OCI-LY7 (cell line): ENCODE data around the gene NOL9. TPM values are rescaled to one million over a fixed set of nuclear protein-coding genes. Genes with fewer than 3 reads are reported as not detected.

Experiments
- BruUV-seq: library from RNA; stranded (reverse); fragments of 400-500 nt; replicated peaks from 2 replicates; lab custom pipeline; 2021; lab: Mats Ljungman, UMichigan
- CTCF ChIA-PET: fragments of 300-600 bp; sonication (Branson Sonifier 250); formaldehyde crosslinking; loops from one replicate; lab custom pipeline; 2022; ENCODE audit warnings: antibody characterized with exemption; ENCODE audit not compliant: unreplicated experiment; lab: Charles Lee
- POLR2A ChIA-PET: fragments of 300-600 bp; sonication (Branson Sonifier 250); formaldehyde crosslinking; loops from one replicate; lab custom pipeline; 2022; ENCODE audit warnings: antibody characterized with exemption; lab: Charles Lee
- DNase-seq: peaks from one replicate; pipeline ENCODE4 v3.0.0-alpha.2; 2015; ENCODE audit warnings: low spot score
- H2AFZ ChIP-seq: fragments of 200-600 bp; sonication (generic), shearing (Covaris generic); 2 replicates; pipeline ENCODE4 v1.6.1; 2014; ENCODE audit warnings: mild to moderate bottlenecking, antibody characterized with exemption, low read length, moderate library complexity
- H3K27ac ChIP-seq: fragments of 200-600 bp; sonication (generic); 2 replicates; pipeline ENCODE4 v1.5.1; 2014; ENCODE audit warnings: mixed run types, low read depth, mild to moderate bottlenecking, moderate library complexity, low read length, inconsistent platforms; ENCODE audit not compliant: poor library complexity, severe bottlenecking
- H3K36me3 ChIP-seq: fragments of 200-600 bp; sonication (generic); 2 replicates; pipeline ENCODE4 v1.6.1; 2014; ENCODE audit warnings: mild to moderate bottlenecking, antibody characterized with exemption, low read length, moderate library complexity, mixed read lengths; ENCODE audit not compliant: insufficient read depth
- H3K4me1 ChIP-seq: fragments of 200-600 bp; sonication (generic); 2 replicates; pipeline ENCODE4 v1.5.1; 2014; ENCODE audit warnings: mild to moderate bottlenecking, low read length; ENCODE audit not compliant: insufficient read depth, poor library complexity, severe bottlenecking
- H3K4me2 ChIP-seq: fragments of 200-600 bp; sonication (generic); 2 replicates; pipeline ENCODE4 v1.6.1; 2014; ENCODE audit warnings: mild to moderate bottlenecking, low read length
- H3K4me3 ChIP-seq: fragments of 200-600 bp; sonication (generic); 2 replicates; pipeline ENCODE4 v1.5.1; 2014; ENCODE audit warnings: mild to moderate bottlenecking, low read depth, low read length; ENCODE audit not compliant: poor library complexity, severe bottlenecking
- H3K79me2 ChIP-seq: fragments of 200-600 bp; sonication (generic); 2 replicates; pipeline ENCODE4 v1.6.1; 2016; ENCODE audit warnings: low read depth, mild to moderate bottlenecking, low read length, moderate library complexity, mixed read lengths; ENCODE audit not compliant: insufficient read depth
- H3K9me2 ChIP-seq: fragments of 200-600 bp; sonication (generic); 2 replicates; pipeline ENCODE4 v1.6.1; 2016; ENCODE audit warnings: mild to moderate bottlenecking, low read length, mixed read lengths; ENCODE audit not compliant: insufficient read depth
- H3K9me3 ChIP-seq: fragments of 200-600 bp; sonication (generic); 2 replicates; pipeline ENCODE4 v1.6.1; 2014; ENCODE audit warnings: mild to moderate bottlenecking, mixed run types, low read length, mixed read lengths
- H4K20me1 ChIP-seq: fragments of 200-600 bp; sonication (generic); 2 replicates; pipeline ENCODE4 v1.6.1; 2014; ENCODE audit warnings: mild to moderate bottlenecking, antibody characterized with exemption, low read length, moderate library complexity, mixed read lengths; ENCODE audit not compliant: insufficient read depth
- EZH2phosphoT487 ChIP-seq: fragments of 200-600 bp; sonication (generic); IDR thresholded peaks from 2 replicates; pipeline ENCODE4 v1.6.1; 2018; ENCODE audit warnings: low read depth, borderline replicate concordance, mild to moderate bottlenecking, mixed run types, antibody characterized with exemption, low read length, moderate library complexity, mixed read lengths
- intact Hi-C: fragments of 100-400 bp; cut with micrococcal nuclease; formaldehyde crosslinking; loops from one replicate; pipeline ENCODE4 v1.10.0; 2022; ENCODE audit not compliant: unreplicated experiment
- total RNA-seq, 2 experiments: library from RNA; depleted of rRNA in 1 of 2; stranded (reverse); fragments of >200 nt in 1 of 2; shearing (Covaris generic) in 1 of 2; gene quantifications; 2 replicates each; pipeline ENCODE4 v1.2.3, GENCODE V29; 2014 to 2022
- TF ChIP-seq, protein P1 (sequence below): fragments of 200-600 bp; sonication (generic); conservative IDR thresholded peaks from 2 replicates; pipeline ENCODE4 v1.5.1; 2014; ENCODE audit warnings: mild to moderate bottlenecking, antibody characterized with exemption, low read length, moderate library complexity, mixed read lengths

NOL9 gene
- total RNA-seq, 2 experiments from 2014 or later: 39.1 to 58.8 TPM

DNA sequence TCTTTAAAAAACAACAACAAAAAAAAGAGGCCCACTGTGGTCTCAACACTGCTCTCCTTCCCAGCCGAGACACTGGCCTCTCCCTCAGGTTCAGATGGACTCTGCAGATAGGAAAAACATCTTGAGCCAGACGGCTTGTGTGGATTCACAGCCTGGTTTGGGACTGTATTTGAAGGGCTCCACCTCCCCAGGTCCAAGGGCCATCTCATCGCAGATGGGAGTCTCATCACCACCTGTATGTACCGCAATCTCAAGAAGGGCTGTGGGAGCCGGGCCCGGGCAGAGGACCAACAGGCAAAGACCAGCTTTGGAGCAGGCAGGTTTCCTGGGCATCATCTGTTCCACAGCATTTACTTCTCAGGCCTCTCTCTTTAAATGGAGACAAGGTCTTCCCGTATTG is 35.7 kb upstream of the NOL9 start:
- no peak for DNase-seq
- Histone ChIP-seq H2AFZ (no peak overlapping the region), H4K20me1 (no peaks in the 10 kb centered on the region), H3K9me3 (no peaks in the 10 kb centered on the region), H3K9me2 (no peaks in the 10 kb centered on the region), H3K4me3 (no peak overlapping the region), H3K36me3 (peaks cover 52% of the 10 kb centered on the region), H3K27ac (no peak overlapping the region), H3K79me2 (no peaks in the 10 kb centered on the region), H3K4me1 (peaks cover 10% of the 10 kb centered on the region), H3K4me2 (no peak overlapping the region)
- ChIA-PET POLR2A (interaction anchor here (1.4 to 2.3 kb wide), 2 partner anchors 10 kb away, joined by 4 to 7 read pairs; partner anchors contain the start of gene ZBTB48), CTCF (no interaction called here)
- intact Hi-C loops: no loop called here
- BruUV-seq: no TSS peak
- TF ChIP-seq, protein P1, sequence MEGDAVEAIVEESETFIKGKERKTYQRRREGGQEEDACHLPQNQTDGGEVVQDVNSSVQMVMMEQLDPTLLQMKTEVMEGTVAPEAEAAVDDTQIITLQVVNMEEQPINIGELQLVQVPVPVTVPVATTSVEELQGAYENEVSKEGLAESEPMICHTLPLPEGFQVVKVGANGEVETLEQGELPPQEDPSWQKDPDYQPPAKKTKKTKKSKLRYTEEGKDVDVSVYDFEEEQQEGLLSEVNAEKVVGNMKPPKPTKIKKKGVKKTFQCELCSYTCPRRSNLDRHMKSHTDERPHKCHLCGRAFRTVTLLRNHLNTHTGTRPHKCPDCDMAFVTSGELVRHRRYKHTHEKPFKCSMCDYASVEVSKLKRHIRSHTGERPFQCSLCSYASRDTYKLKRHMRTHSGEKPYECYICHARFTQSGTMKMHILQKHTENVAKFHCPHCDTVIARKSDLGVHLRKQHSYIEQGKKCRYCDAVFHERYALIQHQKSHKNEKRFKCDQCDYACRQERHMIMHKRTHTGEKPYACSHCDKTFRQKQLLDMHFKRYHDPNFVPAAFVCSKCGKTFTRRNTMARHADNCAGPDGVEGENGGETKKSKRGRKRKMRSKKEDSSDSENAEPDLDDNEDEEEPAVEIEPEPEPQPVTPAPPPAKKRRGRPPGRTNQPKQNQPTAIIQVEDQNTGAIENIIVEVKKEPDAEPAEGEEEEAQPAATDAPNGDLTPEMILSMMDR: no peak
- no peak for TF ChIP-seq EZH2phosphoT487

DNA sequence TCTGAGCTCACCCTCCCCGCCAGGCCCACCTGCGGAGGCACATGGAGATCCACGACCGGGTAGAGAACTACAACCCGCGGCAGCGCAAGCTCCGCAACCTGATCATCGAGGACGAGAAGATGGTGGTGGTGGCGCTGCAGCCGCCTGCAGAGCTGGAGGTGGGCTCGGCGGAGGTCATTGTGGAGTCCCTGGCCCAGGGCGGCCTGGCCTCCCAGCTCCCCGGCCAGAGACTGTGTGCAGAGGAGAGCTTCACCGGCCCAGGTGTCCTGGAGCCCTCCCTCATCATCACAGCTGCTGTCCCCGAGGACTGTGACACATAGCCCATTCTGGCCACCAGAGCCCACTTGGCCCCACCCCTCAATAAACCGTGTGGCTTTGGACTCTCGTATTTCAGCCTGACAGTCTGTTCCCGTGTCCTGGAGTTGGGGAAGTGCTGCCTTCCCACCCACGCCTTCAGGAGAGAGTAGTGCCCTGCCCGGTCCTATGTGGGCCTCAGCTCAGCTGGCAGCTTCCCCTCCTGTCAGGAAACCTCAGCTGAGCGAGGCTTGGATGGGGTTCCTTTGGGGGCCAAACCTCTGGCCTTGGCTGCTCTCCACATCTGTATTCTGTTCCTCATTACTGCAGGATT is 34.7 kb upstream of the NOL9 start:
- H3K9me3 ChIP-seq: no peaks in the 10 kb centered on the region
- no peaks in the 10 kb centered on the region for H3K79me2 ChIP-seq
- H3K4me3 ChIP-seq: no peak overlapping the region
- H4K20me1 ChIP-seq: no peaks in the 10 kb centered on the region
- no peak overlapping the region for H3K4me2 ChIP-seq
- peaks cover 10% of the 10 kb centered on the region for H3K4me1 ChIP-seq
- no peak overlapping the region for H3K27ac ChIP-seq
- no peak for DNase-seq
- ChIA-PET POLR2A (interaction anchor here (1.4 to 2.3 kb wide), 2 partner anchors 9 to 11 kb away, joined by 4 to 7 read pairs; partner anchors contain the start of gene ZBTB48), CTCF (no interaction called here)
- H2AFZ ChIP-seq: no peak overlapping the region
- TF ChIP-seq, protein P1: no peak
- TF ChIP-seq EZH2phosphoT487: no peak
- H3K9me2 ChIP-seq: no peaks in the 10 kb centered on the region
- no TSS peak for BruUV-seq
- intact Hi-C loops: no loop called here
- peaks cover 49% of the 10 kb centered on the region for H3K36me3 ChIP-seq
